Right renal pelvis (tissue), 4 donors: ENCODE data around the gene GPR55. TPM values are rescaled to one million over a fixed set of nuclear protein-coding genes. Genes with fewer than 3 reads are reported as not detected.

Source experiments
- DNase-seq, 4 donors: peaks; one replicate each; pipeline ENCODE4 v3.0.0-alpha.2; 2013; ENCODE audit warnings: low read depth in 4 of 4, low spot score in 3 of 4, missing footprints in 1 of 4
- polyA plus RNA-seq, 4 donors: library from polyadenylated mRNA; unstranded; fragments of 120-200 nt; gene quantifications; one replicate each; pipeline ENCODE4 v1.2.1, GENCODE V29; 2013; ENCODE audit not compliant: insufficient read length in 4 of 4

Gene GPR55
- polyA plus RNA-seq, 4 donors, result 0.18 to 0.20 (median 0.19) TPM

GRCh38 chr2:230904856-230905447 is 20.1 kb downstream of the GPR55 start:
- DNase-seq, result no peak

- no peak for DNase-seq
Measured at GRCh38 chr2:230903231-230904150, 21.6 kb downstream of the GPR55 start.

GRCh38 chr2:230902180-230902899 is 22.7 kb downstream of the GPR55 start:
- DNase-seq, result no peak

- DNase-seq, result no peak
Measured at GRCh38 chr2:230901006-230901405, 24.0 kb downstream of the GPR55 start.

- no peak for DNase-seq
Measured at GRCh38 chr2:230900336-230900995, 24.6 kb downstream of the GPR55 start.

GRCh38 chr2:230899786-230900185 is 25.3 kb downstream of the GPR55 start:
- DNase-seq, result no peak

GRCh38 chr2:230899287-230899686 is 25.8 kb downstream of the GPR55 start:
- DNase-seq, result no peak

- no peak for DNase-seq
Measured at GRCh38 chr2:230898713-230899091, 26.3 kb downstream of the GPR55 start.

GRCh38 chr2:230898016-230898712 is 26.9 kb downstream of the GPR55 start:
- no peak for DNase-seq

GRCh38 chr2:230896346-230897115 is 28.5 kb downstream of the GPR55 start:
- no peak for DNase-seq

- no peak for DNase-seq
Measured at GRCh38 chr2:230895536-230896345, 29.3 kb downstream of the GPR55 start.

- no peak for DNase-seq
Measured at GRCh38 chr2:230893841-230894781, 30.9 kb downstream of the GPR55 start.

- DNase-seq, result no peak
Measured at GRCh38 chr2:230893338-230893737, 31.7 kb downstream of the GPR55 start.

GRCh38 chr2:230891509-230891908 is 33.5 kb downstream of the GPR55 start:
- no peak for DNase-seq

- no peak for DNase-seq
Measured at GRCh38 chr2:230891064-230891463, 34.0 kb downstream of the GPR55 start.

GRCh38 chr2:230890646-230891045 is 34.4 kb downstream of the GPR55 start:
- DNase-seq, result no peak

GRCh38 chr2:230889911-230890601 is 35.0 kb downstream of the GPR55 start:
- no peak for DNase-seq
